ENCODE data around the gene PCDHA11.

DNA sequence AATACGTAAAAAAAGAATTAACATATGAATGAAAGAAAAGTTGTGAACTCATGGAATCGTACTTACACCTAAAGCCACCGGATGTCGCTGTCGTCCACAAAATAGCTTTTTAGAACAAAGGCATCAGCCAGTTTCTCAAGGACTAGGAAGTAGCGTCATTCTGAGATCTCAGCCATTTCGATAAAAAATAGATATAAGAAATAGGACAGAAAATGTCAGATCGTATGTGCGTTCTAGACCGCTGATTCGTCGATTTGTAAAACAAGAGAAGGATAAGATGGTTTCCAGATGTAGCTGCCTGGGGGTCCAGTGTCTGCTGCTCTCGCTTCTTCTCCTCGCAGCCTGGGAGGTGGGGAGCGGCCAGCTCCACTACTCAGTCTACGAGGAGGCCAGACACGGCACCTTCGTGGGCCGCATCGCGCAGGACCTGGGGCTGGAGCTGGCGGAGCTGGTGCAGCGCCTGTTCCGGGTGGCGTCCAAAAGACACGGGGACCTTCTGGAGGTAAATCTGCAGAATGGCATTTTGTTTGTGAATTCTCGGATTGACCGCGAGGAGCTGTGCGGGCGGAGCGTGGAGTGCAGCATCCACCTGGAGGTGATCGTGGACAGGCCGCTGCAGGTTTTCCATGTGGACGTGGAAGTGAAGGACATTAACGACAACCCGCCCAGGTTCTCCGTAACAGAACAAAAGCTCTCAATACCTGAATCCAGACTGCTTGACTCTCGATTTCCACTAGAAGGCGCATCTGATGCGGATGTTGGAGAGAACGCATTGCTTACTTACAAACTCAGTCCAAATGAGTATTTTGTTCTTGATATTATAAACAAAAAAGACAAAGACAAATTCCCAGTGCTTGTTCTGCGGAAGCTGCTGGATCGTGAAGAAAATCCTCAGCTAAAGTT lies 12.7 kb upstream of the PCDHA11 start, which contains the start of gene PCDHA10:
- TF ChIP-seq CTCF (IDR thresholded peaks at IDR 0.05) (peak; percentile 62), ZFX (IDR thresholded peaks at IDR 0.05; ENCODE audit: borderline replicate concordance) (no peak)
